Measurements from ENCODE around the gene FABP6.

Gene FABP6

DNA sequence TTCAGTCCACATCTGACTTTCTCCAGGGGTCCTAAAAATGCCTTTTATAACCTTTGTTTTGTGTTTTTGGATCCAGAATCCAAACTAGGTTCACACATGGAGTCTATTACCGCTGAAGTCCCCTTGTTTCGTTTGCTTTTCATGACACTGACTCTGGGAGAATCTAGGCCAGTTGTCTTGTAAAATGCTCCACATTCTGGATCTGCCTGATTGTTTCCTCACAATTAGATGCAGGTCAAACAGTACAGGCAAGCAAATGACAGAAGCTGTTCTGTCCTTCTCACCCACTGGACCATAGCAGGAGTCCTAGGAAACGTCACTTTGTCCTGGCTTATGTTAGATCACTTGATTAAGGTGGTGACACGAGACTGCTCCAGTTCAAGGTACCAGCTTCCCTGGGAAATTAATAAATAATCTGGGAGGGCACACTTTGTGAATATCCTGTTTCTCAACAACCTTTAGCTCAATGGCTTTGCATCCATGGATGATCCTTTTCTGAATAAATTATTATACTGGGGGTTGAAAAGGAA lies 34.1 kb downstream of the FABP6 start:
- no peak for DNase-seq

DNA sequence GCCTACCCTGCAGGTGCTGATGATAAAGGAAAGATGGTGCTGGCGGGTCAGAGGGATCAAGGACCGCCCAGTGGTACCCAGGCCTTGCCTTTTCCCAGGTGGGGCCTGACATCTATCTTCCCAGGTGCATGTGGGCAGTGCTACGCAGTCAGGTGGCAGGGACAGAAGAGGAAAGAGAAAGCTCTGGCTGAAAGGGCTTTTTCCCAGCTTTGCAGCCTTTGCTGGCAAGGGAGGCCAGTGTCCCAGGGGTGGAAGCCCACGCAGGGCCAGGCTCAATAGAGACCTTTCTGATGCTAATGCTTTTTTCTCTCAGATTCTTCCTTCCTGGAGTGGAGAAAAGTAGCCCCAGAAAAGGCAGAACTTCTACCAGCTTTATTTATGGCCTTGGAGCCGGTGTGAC lies 36.7 kb downstream of the FABP6 start:
- DNase-seq = no peak

DNA sequence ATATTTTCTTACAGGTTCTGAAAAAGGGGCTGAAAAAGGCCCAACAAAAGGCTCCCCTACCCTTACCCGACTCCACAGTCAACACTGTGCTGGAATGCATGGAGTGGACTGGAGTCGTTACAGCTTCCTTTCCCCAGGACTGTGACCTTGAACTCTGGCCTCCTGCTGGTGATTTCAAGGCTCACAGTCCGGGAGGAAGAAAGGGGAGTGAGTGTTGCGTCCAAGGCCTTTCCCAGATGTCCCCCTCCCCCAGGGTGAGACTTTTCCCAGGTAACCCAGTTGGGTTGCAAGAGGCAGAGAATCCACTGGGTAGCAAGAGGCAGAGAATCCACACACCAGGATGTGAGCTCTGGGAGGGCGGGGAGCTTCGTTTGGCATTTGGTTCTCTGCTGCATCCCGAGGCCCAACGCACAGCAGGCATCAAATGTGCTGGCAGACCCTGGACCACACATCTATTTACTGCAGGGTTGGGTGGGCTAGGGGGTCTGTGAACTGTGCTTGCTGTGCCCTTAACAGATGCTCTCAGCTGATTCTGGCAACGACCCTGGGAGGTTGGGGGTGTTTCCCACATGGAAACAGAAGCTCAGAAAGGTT lies 37.5 kb downstream of the FABP6 start:
- DNase-seq = no peak

DNA sequence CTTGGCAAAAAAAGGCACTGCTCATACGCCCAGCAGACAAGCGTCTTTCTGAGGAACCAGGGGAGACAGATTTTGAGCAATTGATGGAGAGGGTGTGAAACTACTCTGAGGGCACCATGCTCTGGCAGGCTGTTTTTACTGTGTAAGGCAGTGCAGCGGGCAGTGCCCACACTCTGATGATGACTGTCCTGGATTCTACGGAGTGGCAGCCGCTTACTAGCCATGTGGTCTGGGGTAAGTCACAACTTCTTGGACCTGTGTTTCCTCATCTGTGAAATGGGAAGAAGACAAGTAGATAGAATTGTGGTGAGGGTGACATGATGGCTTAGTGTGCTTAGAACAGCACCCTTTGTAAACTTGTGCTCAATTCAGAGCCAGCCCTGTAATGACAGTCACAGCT lies 38.8 kb downstream of the FABP6 start:
- no peak for DNase-seq

DNA sequence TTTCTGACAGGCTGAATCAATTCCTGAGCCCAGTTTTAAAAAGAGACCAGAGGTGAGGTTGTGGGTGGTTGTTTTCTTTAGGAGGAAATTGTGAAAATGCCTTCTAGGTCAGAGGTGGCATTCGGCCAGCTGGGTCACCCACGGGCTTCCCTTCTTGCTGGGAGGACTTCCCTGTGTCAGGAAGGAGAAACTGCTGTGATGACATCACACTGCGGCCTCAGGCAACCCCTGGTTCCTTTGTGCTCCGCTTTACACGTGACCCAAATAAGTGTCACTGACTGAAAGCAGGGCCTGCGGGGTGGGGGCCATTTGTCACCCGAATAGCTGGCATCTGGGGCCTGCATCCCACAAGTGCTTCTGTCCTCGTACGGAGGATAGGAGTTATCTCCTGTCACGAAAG lies 39.7 kb downstream of the FABP6 start:
- peak; percentile 52 for DNase-seq

DNA sequence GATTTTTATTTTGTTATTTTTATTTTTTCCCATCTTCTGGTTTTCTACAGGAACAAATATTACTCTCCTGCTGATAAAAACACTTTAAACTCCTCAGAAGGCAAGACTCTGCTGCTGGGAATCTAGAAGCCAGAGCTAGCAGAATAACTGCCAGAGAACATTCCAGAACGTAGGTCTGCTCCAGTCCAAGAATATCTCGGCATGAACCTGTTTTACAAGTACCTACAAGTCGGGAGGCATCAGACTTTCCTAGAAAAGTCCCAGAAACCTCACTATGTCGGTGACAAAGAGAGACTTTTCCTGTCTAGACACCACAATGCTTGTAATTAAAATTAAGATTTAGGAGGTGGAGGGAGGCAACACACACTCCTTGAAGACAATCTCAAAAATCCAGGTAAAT lies 41.4 kb downstream of the FABP6 start:
- no peak for DNase-seq

DNA sequence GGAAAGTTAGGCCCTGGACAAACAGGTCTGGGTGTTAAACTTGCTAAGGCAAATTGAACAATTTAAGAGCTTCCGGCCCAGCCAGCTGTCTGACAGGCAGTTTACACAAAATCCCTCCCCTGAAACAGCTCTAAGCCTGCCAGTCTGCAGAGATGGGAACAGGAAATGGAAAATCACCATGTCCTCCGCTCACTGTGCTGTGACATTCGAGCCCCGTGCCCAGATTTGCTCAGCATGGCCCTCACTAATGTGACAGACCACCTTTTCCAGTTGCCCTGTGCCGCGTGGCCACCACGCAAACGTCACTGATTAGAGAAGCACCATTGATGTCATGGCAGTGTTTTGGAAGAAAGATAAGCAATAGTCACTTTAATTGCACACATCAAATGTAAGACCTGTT lies 42.1 kb downstream of the FABP6 start:
- no peak for DNase-seq

DNA sequence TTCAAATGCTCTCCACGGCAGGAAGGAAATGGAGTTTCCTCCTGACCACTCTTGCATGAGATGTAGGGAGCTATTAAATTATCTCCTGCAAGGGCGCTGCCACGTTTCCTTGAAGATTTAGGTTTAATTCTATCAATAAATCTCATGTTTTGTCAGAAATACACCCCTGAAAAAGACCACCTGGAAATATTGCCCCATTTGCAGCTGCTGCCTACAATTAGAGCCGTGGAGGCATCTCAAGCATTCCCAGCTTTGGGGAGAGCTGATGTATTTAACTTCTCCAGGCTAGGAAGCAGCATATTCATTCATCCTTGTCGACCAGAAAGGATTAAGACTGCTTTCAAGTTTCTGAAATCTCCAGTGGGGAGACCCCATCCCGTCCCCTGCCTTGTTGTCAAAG lies 42.5 kb downstream of the FABP6 start:
- no peak for DNase-seq

DNA sequence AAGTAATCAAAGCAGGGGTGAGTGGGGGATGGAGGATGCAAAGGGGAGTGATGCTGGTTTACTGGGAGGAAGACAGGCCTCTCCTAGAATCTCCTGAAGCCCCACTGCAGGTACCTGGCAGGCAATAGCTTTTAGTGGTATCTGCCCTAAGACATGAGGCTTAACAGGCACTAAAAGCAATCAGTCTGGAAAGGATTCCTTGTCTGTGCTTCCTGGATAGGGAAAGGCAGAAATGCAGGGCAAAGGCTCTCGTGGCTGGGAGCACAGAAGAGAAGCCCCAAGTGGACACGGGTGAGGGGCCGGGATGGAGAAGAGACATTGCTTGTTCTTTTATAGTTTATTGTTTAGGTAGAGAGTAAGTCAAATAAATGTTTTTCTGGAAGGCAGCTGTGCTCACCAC lies 43.0 kb downstream of the FABP6 start:
- DNase-seq = no peak

DNA sequence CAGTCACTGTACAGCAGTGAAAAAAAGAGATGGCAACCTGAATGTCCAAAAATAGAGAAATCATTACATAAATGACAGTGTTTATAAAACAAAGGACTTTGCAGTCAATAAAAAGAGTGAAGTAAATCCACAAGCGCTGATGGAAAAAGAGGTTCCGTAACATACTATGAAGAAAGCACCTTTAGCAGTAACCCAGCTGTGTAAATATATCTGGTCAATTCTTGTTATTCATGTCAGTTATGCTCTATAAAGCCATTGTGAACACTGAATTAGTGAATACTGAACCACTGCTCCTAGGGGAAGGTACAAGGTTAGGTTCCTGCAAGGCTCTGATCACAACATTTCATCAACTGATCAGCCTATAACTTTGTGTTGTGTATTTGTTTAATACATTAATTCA lies 43.6 kb downstream of the FABP6 start:
- no peak for DNase-seq

DNA sequence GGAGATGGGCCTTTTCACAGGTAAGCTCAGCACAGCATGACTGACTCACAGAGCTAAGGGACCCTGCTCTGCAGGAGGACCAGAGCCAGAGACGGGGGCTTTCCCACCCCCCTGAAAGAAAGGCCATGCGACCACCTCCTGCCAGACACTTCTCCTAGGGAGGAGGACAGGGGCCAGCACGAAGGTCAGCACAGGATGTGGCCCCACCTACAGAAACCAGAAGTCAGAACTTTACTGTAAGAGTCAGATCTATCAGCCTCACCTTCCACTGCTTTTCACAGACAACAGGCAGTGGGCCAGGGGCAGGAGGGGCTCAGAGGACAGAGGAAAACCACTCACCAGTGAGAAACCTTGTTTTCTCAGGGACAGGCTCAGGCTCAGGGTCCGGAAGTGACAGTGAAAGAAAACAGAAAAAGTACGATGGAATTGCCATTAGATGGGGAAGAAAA lies 45.2 kb downstream of the FABP6 start:
- no peak for DNase-seq

DNA sequence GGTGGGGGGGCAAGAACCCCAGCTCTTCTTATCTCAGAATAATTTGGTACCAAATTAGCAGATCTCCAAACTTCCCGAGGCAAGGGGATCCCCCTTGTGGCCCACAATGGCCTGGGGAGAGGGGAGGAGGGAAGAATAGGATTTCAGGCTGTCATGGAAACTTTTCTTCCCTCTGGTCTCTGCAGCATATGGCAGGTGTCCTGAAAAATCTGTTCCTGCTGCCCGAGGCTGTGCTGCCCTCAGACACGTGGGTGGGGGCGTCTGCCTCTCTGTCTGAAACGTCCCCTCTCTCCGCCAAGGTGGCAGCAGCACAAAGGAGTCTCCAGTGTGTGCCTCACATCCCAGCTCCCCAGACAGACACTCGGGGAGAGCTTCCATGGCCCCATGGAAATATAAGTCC lies 49.0 kb downstream of the FABP6 start:
- DNase-seq = no peak

DNA sequence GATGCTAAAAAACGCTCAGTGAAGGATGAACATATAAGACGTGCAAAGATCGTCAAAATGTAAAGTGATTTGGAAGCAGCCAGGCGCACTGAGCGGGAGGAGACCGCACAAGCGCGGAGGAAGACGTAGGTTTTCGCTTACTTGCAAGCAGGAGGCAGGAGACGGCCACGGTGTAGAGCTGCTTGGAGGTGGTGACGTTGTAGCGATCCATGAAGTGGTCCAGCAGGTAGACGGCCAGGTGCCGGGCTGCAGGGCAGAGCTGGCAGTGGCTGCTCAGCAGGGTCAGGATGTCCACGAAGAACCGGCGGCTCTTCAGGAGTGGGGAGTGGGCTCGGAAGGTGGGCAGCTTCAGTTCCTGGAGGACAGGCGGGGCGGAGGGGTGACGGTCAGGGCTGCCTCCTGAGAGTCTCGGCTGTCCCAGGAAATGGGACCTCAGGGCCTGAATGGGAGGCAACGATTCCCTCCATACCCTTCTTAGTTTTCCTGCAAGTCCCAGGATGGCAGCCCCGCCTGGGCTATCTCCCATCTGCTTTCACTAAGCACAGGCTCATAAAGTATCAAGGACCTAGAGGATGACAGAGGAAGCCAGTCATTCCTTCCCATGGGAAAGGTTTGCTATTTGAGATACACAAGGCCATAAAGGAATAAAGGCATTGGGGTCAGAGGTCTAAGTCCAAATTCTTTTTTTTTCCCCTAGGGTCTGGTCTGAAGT lies 51.2 kb downstream of the FABP6 start:
- DNase-seq = no peak

DNA sequence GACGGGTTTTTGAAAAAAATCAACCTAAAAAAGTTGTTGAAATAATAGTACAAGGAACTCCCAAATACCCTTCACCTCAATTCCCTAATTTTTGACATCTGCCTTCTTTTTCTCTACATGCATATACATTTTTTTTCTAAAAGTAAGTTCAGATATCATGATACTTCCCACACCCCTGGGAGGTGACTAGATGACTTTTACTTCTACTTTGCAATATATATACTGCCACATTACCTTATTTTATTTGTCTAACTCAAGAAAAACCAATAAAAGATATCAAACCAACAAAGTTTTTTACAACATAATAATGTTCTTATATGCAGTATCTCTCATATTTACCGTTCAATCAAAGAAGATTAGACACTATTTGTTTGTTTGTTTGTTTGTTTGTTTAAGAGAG lies 52.0 kb downstream of the FABP6 start:
- no peak for DNase-seq

DNA sequence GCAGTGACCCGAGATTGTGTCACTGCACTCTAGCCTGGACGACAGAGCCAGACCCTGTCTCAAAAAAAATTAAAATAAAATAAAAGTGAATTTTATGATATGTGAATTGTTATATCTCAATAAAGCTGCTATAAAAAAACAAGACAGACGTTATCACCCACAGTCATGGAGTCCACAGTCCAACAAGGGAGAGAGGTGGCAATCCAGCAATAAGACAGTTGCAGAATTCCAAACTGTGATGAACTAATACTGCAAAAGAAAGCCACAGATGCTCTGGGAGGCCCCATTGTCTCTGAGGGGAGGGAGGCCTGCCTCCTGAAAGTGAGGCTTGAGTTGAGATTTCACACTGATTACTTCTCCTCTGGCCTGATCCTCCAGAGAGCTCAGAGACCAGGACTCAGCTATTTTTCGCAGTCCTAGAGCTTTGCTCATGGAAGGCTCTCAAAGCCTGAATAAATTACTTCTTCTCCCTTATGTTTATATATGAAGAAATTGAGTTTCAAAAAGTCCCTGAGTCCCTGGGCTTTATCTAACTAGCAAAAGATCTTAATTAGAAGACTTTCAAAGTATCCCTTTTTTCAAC lies 55.1 kb downstream of the FABP6 start:
- no peak for DNase-seq

DNA sequence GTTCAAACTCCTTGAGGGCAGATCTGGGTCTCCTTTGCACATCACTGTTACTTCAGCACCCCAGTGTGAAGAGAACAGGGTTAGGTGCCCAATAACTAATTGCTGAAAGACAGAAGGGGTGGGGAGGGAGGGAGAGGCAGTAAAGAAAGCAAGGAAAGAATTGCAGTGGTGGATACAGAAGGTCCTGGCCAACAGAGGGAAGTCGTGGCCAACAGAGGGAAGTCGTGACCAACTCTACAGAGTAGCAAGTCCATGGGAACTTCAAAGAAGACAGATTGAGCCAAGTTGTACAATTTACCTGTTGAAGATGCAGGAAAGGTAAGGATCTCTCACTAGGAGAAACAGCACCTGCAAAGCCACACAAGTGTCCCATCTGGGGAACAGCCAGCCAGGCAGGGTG lies 56.0 kb downstream of the FABP6 start:
- no peak for DNase-seq

DNA sequence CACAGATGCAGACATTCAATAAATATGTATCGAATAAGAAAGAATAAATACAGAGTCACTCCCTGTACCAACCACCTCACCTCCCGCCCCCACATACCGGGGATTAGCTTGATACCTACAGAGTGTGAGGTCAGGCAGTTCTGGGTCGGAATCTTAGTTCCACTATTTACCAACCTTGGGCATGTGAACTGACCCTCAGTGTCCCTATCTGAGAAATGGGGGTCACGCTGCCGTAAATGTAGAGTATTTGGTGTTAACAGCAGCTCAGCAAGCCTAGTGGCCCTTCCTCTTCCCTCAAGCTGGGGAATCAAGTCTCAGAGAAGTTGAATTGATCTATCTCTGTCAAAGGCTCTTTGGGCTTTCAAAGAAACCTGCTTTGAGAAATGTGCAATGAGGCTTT lies 57.6 kb downstream of the FABP6 start:
- no peak for DNase-seq

DNA sequence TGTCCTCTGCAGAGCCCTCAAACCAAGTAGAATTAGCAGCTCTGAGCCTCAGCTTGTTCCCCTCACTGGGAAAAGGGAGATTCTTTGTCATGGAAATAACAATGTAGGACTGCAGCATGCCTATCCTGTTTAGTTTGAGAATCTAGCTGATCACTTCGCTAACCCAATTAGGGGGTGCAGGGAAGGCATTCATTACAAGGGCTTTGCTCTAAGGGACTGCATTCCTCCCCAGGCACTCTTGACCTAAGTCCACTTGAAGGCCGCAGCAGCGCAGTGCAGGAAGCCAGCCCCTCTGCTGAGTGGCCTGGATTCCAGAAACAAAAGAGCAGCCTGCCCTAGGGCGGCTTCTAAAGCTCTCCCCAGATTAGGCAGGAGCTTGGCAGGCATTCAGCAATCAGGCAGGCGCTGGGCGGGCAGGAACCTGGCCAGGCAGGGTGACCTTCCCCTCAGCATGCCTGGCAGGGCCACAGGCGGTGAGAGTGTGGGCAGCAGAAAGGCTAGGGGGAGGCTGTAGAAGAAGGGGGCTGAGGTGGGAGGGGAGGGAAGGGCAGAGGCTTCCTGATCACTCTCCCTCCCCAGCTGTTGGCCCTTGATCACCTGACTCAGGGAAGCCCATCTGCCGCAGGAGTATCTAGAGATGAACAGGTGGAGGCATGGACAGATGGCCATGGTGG lies 58.2 kb downstream of the FABP6 start:
- peak; percentile 33 for DNase-seq
